ENCODE measurements around the gene AKR1B15.

- no peak for TF ChIP-seq CHD1 (IDR thresholded peaks at IDR 0.05; ENCODE audit: low read length)
- TF ChIP-seq THRB (CRISPR knock-in tag; conservative IDR thresholded peaks at IDR 0.05) = no peak
- no peak for TF ChIP-seq CTCF (IDR thresholded peaks at IDR 0.05 in 2 of 3, conservative IDR thresholded peaks at IDR 0.05 in 1 of 3; ENCODE audit: insufficient read depth in 2 of 3, low read depth in 1 of 3, low read length in 3 of 3)
These were observed 47.9 kb upstream of the AKR1B15 start for GRCh38 chr7:134500982-134501381.

Data from K562 (cell line).